Heart left ventricle (tissue), 16 donors: Measurements from ENCODE around the gene MEIS2. TPM values are rescaled to one million over a fixed set of nuclear protein-coding genes. Genes with fewer than 3 reads are reported as not detected.

Experiments
- ATAC-seq, 4 donors: fragments of 200-7000 bp; cut with Tn5 transposase; one replicate each; pipeline ENCODE4 v1.9.1; 2020 to 2022; ENCODE audit warnings: moderate library complexity in 4 of 4, mild to moderate bottlenecking in 3 of 4, moderate number of reproducible peaks in 1 of 4
- DNase-seq, 5 donors: peaks; one replicate each; pipeline ENCODE4 v3.0.0-alpha.2; 2020
- H3K27ac ChIP-seq, 12 donors: fragments of 200-600 bp; sonication (generic) in 4 of 12; one replicate each; pipeline versions ENCODE4 v1.5.0 to v1.8.0; 2016 to 2022; ENCODE audit warnings: mild to moderate bottlenecking in 2 of 12
- H3K27me3 ChIP-seq, 9 donors: fragments of 200-600 bp; sonication (generic) in 2 of 9; one replicate each; pipeline versions ENCODE4 v1.5.1 to v1.8.0; 2016 to 2022; ENCODE audit warnings: mild to moderate bottlenecking in 3 of 9
- H3K36me3 ChIP-seq, 9 donors: fragments of 200-600 bp; sonication (generic) in 2 of 9; one replicate each; pipeline versions ENCODE4 v1.5.0 to v1.8.0; 2018 to 2022; ENCODE audit warnings: mild to moderate bottlenecking in 2 of 9
- H3K4me1 ChIP-seq, 12 donors: fragments of 200-600 bp; sonication (generic) in 4 of 12; one replicate each; pipeline versions ENCODE4 v1.5.0 to v1.8.0; 2016 to 2022; ENCODE audit warnings: mild to moderate bottlenecking in 3 of 12
- H3K4me3 ChIP-seq, 12 donors: fragments of 200-600 bp; sonication (generic) in 4 of 12; one replicate each; pipeline versions ENCODE4 v1.5.0 to v1.8.0; 2017 to 2022; ENCODE audit warnings: mild to moderate bottlenecking in 9 of 12, moderate library complexity in 4 of 12
- H3K9me3 ChIP-seq, 12 donors: fragments of 200-600 bp; sonication (generic) in 4 of 12; one replicate each; pipeline versions ENCODE4 v1.5.0 to v1.8.0; 2016 to 2022; ENCODE audit warnings: mild to moderate bottlenecking in 1 of 12
- POLR2A ChIP-seq, 2 donors: fragments of 450-650 bp; IDR thresholded peaks; one replicate each; pipeline ENCODE4 v1.6.1; 2017; ENCODE audit warnings: antibody characterized with exemption in 2 of 2, mild to moderate bottlenecking in 2 of 2, moderate library complexity in 2 of 2
- whole genome bisulfite sequencing, 4 donors: extraction: QIAGEN DNeasy Blood & Tissue Kit in 2 of 4; methylation state at CpG; one replicate each; pipeline versions ENCODE4 v1.1.5 to v1.1.7; 2013 to 2018; 5-methylcytosine and 5-hydroxymethylcytosine counted together
- intact Hi-C, 10 donors: fragments of 100-400 bp; cut with DNase I; formaldehyde crosslinking; loops; one replicate each; pipeline versions ENCODE4 v1.11.1 to v1.14.2; 2022
- polyA plus RNA-seq, 2 donors: library from polyadenylated mRNA; stranded (reverse); fragments of 200-250 nt; gene quantifications; one replicate each; pipeline ENCODE4 v1.2.3, GENCODE V29; 2013
- total RNA-seq, 9 donors: library from RNA; depleted of rRNA in 2 of 9; stranded (reverse); fragments of >200 nt in 2 of 9; fragmentation: NEBNext Ultra II Directional in 3 of 9; extraction: Animal tissue kit (Norgen Biotek cat#: 25700) in 3 of 9; gene quantifications; one replicate each; pipeline versions ENCODE4 v1.1.0 to v1.2.4, GENCODE V29; 2016 to 2023
- TF ChIP-seq, protein P1 (sequence below), 12 donors: fragments of 200-600 bp; sonication (generic) in 4 of 12; IDR thresholded peaks; one replicate each; pipeline versions ENCODE4 v1.5.0 to v1.8.0; 2018 to 2022; ENCODE audit warnings: antibody characterized with exemption in 12 of 12, mild to moderate bottlenecking in 5 of 12
- donor health status: ischemic (EF 13 %, LVEDD 7.1; RV severe dilation, severe dysfunction).
- donor health status: healthy with polysubstance abuse.
- donor health status: DM: no; HTN: yes; CAD: no.
- donor health status: DM: no; HTN: no; CAD: no.
- donor health status: ischemic (EF 25% LVEDD 6.9; RV normal size, moderate dysfunction).
- donor health status: ischemic (EF 25% LVEDD 5.7; RV mildly dilated, moderate dysfunction).
- donor health status: healthy.
- donor health status: DM: yes; HTN: yes; CAD: no.
- donor health status: ischemic (EF 35%, LVEDD 5.7; RV mildly dilated, moderate dysfunction).
- donor health status: nonischemic (EF 11% LVEDD 7.7; RV severe dilation, severe dysfunction).
- donor health status: DM: yes; HTN: yes; CAD: no.
- donor health status: PGD.
- donor health status: ischemic (EF 29% LVEDD 5.4; RV normal size, mild dysfunction).
- donor health status: nonischemic (EF 23%, LVEDD 6.1; RV moderate dilation, normal function).

MEIS2 gene
- total and polyA plus RNA-seq, 11 donors, result 13.2 to 89.7 (median 49.7) TPM

DNA sequence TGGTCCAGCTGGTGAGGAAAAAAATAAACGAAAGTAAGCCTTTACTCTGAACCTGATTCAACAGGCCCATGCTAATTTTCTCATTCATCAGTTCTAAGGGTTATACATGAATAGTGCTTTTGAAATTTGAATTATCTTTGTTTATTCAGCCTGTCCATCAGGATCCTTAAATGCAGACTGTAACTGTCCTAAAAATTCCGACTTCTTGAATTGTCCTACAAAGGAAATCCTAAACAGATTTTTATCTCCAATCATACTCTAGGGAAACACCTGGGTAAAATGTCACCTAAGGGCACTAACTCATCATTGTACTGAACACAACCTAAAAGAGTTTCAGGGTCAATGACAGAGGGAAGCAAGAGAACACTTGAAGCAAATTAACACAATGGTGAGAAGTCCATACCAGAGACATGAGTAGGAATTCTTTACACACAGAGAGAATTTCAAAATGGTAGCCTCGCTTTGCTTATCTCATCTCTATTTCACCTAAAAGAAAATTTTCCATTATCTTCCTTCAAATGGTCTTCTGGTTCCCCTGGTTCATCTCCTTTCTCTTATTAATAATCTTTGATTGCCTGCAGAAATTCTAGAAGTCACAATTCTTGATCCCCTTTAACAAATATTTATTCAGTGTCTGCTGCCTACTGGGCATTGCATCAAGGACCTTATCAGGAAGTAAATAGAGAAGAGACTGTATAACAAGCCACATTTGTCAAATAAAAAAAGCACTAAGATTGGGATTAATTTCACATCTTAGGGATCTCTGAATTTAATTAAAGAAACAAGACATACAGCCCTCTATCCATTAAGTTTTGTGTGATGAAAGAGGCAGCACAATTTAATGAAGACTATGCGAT is 182.7 kb downstream of the MEIS2 start:
- no peaks in the 10 kb centered on the region for H3K27me3 ChIP-seq
- peaks cover 0 to 42% (median 13%) of the 10 kb centered on the region in 12 donors for H3K4me1 ChIP-seq
- H3K27ac ChIP-seq, result no peak overlapping the region
- DNase-seq (no peak), ATAC-seq (no peak)
- H3K4me3 ChIP-seq, result no peak overlapping the region
- WGBS, 4 donors, result 74 to 76% (median 75%) methylated on average over 4 of the region's 4 CpGs
- no peaks in the 10 kb centered on the region for H3K9me3 ChIP-seq
- TF ChIP-seq POLR2A (IDR thresholded peaks at IDR 0.05), result no peak
- TF ChIP-seq, protein P1, sequence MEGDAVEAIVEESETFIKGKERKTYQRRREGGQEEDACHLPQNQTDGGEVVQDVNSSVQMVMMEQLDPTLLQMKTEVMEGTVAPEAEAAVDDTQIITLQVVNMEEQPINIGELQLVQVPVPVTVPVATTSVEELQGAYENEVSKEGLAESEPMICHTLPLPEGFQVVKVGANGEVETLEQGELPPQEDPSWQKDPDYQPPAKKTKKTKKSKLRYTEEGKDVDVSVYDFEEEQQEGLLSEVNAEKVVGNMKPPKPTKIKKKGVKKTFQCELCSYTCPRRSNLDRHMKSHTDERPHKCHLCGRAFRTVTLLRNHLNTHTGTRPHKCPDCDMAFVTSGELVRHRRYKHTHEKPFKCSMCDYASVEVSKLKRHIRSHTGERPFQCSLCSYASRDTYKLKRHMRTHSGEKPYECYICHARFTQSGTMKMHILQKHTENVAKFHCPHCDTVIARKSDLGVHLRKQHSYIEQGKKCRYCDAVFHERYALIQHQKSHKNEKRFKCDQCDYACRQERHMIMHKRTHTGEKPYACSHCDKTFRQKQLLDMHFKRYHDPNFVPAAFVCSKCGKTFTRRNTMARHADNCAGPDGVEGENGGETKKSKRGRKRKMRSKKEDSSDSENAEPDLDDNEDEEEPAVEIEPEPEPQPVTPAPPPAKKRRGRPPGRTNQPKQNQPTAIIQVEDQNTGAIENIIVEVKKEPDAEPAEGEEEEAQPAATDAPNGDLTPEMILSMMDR (IDR thresholded peaks at IDR 0.05), result no peak
- intact Hi-C loops, result loop anchor here in 3 of 10 donors (2.0 to 10.0 kb wide), 3 partner anchors 35 to 59 kb away; no protein-coding TSS in a partner anchor
- H3K36me3 ChIP-seq, result no peaks in the 10 kb centered on the region

DNA sequence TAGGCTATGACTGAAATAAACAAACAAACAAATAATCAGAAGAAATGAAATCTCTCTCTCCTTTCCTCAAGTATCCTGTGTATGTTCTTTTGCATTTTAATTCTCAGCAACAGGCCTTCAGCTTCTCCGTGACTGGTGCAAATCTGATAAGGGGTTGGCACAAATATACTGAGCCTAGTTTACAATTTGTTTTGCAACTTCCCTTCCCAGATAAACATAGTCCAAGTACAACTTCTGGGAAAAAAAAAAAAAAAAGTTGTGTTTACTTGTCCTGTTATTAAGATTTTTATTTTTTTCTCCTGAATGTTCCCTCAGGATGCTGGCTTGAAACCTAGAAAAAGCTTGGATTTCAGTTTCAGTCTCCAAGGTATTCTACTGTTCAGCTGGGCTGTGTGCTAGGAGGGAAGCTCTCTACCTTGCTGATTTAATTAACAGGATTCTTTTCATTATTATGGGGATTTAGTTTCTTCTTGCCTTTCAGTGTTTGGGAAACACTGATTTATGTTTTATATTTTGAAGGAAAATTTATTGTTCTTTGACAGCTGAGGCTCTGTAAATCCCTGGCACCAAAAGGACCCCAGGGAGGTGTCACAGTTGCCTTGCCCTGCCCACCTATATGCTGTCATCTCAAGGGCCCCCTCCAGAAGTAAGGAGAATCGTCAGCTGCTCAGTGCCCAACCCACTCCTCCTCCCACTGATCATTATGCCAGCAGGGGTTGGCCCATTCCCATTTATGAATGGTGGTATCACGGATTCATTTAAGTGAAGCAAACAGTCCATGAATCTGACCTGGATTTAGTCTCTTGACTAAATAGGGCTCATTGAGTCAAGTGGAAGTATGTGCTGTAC is 185.2 kb downstream of the MEIS2 start:
- intact Hi-C loops, result loop anchor here in 2 of 10 donors (5.0 to 10.0 kb wide), 2 partner anchors 37 to 60 kb away; no protein-coding TSS in a partner anchor
- ATAC-seq, result peak; percentile 38 to 71 (median 66)
- no peak for TF ChIP-seq POLR2A (IDR thresholded peaks at IDR 0.05)
- TF ChIP-seq, protein P1 (IDR thresholded peaks at IDR 0.05), result no peak
- WGBS, 4 donors, result 24 to 35% (median 29%) methylated on average over 2 to 3 of the region's 3 CpGs
- Histone ChIP-seq H3K4me1 (peaks cover 0 to 40% (median 21%) of the 10 kb centered on the region in 12 donors), H3K4me3 (peak overlapping the region in 1 of 12 donors; percentile 2), H3K9me3 (no peaks in the 10 kb centered on the region), H3K36me3 (no peaks in the 10 kb centered on the region), H3K27me3 (no peaks in the 10 kb centered on the region), H3K27ac (peak overlapping the region; percentile 14 to 64 (median 39))
- no peak for DNase-seq

DNA sequence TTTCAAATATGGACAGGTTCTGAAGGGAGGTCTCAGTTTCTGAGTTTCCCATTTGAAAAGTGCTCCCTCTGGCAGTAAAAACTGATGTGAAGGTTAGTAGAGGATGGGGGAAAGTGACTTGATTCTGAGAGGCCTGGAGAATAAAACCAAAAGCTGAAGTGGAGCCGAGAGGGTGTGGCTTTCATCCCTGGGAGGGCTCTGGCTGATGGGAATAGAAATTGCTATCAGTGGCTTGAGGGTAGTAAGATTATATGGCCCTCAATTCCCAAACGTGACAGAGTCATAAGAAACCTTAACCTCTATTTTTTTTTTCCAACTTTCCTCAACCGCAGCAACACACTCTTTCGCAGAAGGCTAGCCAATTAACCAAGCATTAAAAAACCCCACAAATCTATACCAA is 185.9 kb downstream of the MEIS2 start:
- H3K36me3 ChIP-seq, result no peaks in the 10 kb centered on the region
- 26 to 36% (median 34%) methylated on average over 4 of the region's 4 CpGs for WGBS, 4 donors
- no peak overlapping the region for H3K4me3 ChIP-seq
- no peaks in the 10 kb centered on the region for H3K9me3 ChIP-seq
- intact Hi-C loops, result loop anchor here in 1 of 10 donors (10.0 kb wide), 1 partner anchor 60 kb away; no protein-coding TSS in a partner anchor
- peak overlapping the region in 8 of 12 donors; percentile 4 to 60 (median 52) for H3K27ac ChIP-seq
- ATAC-seq (peak; percentile 42 to 66 (median 53)), DNase-seq (peak in 2 of 5 donors; percentile 25 to 42)
- H3K27me3 ChIP-seq, result no peaks in the 10 kb centered on the region
- H3K4me1 ChIP-seq, result peaks cover 0 to 40% (median 21%) of the 10 kb centered on the region in 12 donors
- TF ChIP-seq, protein P1 (IDR thresholded peaks at IDR 0.05), result no peak
